GM18870 (cell line): ENCODE measurements around the gene INPP5D.
"Not testable (repeated sequence)": the region's sequence is repeated elsewhere in the genome, so short reads cannot be mapped to it uniquely, and the experiment has no call there.

ENCODE experiments used
- ATAC-seq: cut with Tn5 transposase; IDR thresholded peaks from one replicate; pipeline ENCODE4 v1.9.1; 2021; ENCODE audit warnings: moderate library complexity; ENCODE audit not compliant: unreplicated experiment

Gene INPP5D

GRCh38 chr2:233115741-233116140, 55.6 kb downstream of the INPP5D start:
- ATAC-seq: no peak

- ATAC-seq: no peak
Observed at GRCh38 chr2:233116946-233117345, 56.8 kb downstream of the INPP5D start.

GRCh38 chr2:233117351-233117750, 57.2 kb downstream of the INPP5D start:
- no peak for ATAC-seq

- no peak for ATAC-seq
Observed at GRCh38 chr2:233117811-233118647, 57.9 kb downstream of the INPP5D start.

GRCh38 chr2:233118648-233119000, 58.5 kb downstream of the INPP5D start:
- no peak for ATAC-seq

- ATAC-seq: no peak
Observed at GRCh38 chr2:233119123-233119522, 59.0 kb downstream of the INPP5D start.

- no peak for ATAC-seq
Observed at GRCh38 chr2:233119806-233120205, 59.7 kb downstream of the INPP5D start.

- no peak for ATAC-seq
Observed at GRCh38 chr2:233120459-233120858, 60.3 kb downstream of the INPP5D start.

- ATAC-seq: no peak
Observed at GRCh38 chr2:233121856-233122255, 61.7 kb downstream of the INPP5D start.

GRCh38 chr2:233122541-233122940, 62.4 kb downstream of the INPP5D start:
- no peak for ATAC-seq

GRCh38 chr2:233123576-233123975, 63.4 kb downstream of the INPP5D start:
- not testable (repeated sequence) for ATAC-seq

- no peak for ATAC-seq
Observed at GRCh38 chr2:233124421-233125080, 64.4 kb downstream of the INPP5D start.

- ATAC-seq: no peak
Observed at GRCh38 chr2:233125455-233126065, 65.4 kb downstream of the INPP5D start.

- no peak for ATAC-seq
Observed at GRCh38 chr2:233129351-233129978, 69.3 kb downstream of the INPP5D start.

- ATAC-seq: no peak
Observed at GRCh38 chr2:233130024-233130423, 69.9 kb downstream of the INPP5D start.

- ATAC-seq: no peak
Observed at GRCh38 chr2:233130481-233131020, 70.4 kb downstream of the INPP5D start.

- ATAC-seq: no peak
Observed at GRCh38 chr2:233131936-233132720, 72.0 kb downstream of the INPP5D start.

GRCh38 chr2:233133239-233133638, 73.1 kb downstream of the INPP5D start:
- no peak for ATAC-seq

- ATAC-seq: no peak
Observed at GRCh38 chr2:233135421-233135820, 75.3 kb downstream of the INPP5D start.

- no peak for ATAC-seq
Observed at GRCh38 chr2:233137040-233137439, 76.9 kb downstream of the INPP5D start.
